IPS DF 6.9 (cell line): Measurements from ENCODE around the gene METTL17.

ENCODE experiments used
- DNase-seq: peaks from one replicate; pipeline ENCODE4 v3.0.0-alpha.2; 2013; ENCODE audit warnings: low read depth, low spot score
- H3K27ac ChIP-seq: one replicate; pipeline ENCODE4 v1.5.1; 2013; ENCODE audit warnings: low read length, control low read depth
- H3K27me3 ChIP-seq: 2 replicates; pipeline ENCODE4 v1.6.1; 2013; ENCODE audit warnings: mild to moderate bottlenecking, low read length; ENCODE audit not compliant: control insufficient read depth, insufficient read depth
- H3K36me3 ChIP-seq: 2 replicates; pipeline ENCODE4 v1.6.1; 2013; ENCODE audit warnings: low read length; ENCODE audit not compliant: control insufficient read depth, insufficient read depth
- H3K4me1 ChIP-seq: 2 replicates; pipeline ENCODE4 v1.6.1; 2013; ENCODE audit warnings: low read length; ENCODE audit not compliant: control insufficient read depth, insufficient read depth
- H3K4me3 ChIP-seq: 2 replicates; pipeline ENCODE4 v1.5.1; 2013; ENCODE audit warnings: mild to moderate bottlenecking, low read length
- H3K9me3 ChIP-seq: 2 replicates; pipeline ENCODE4 v1.6.1; 2013; ENCODE audit warnings: low read length, inconsistent platforms; ENCODE audit not compliant: control insufficient read depth, insufficient read depth
- WGBS: extraction: QIAGEN DNeasy Blood & Tissue Kit; methylation state at CpG from one replicate; pipeline ENCODE4 v1.1.7; 2013; ENCODE audit warnings: mixed read lengths, missing lambda C conversion rate; ENCODE audit not compliant: insufficient read length, insufficient coverage; 5-methylcytosine and 5-hydroxymethylcytosine counted together

The METTL17 gene

DNA sequence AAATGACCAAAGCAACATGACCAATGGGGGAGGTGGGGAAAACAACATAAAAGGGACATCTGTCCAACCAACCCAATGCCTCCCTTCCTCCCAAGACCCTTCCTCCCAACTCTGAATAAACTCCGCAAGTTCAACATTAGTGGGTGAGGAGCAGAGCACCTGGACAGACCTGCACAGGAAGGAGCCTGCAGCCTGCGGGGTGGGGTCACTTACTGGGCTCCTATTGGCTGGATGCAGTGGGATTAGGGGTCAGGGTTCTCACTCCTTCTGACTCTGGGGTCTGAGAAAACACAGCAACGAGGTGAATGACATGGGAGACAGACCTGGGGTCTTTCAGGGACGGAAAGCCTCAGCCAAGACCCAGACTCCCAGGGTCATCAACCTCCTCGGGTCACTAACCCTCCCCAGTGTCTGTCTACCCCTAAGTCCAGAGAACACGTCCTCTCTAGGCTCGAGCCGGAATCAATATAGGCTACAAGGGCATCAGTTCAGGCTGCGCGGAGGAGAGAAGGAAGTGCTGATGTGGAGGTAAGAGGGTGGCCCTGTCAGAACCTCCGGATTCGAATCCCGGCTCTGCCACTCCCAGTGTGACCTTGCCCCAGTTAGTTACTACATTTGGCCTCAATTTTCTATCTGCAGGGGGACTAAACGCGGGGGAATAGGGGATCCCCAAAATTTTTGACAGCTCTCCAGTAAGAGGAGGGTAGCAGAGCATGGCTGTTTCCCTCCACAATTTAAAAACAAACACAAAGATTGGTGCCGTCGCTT lies 34.2 kb downstream of the METTL17 start:
- Histone ChIP-seq H3K27ac (no peak overlapping the region), H3K27me3 (no peaks in the 10 kb centered on the region; the same call in 1 of the 2 replicates), H3K9me3 (no peaks in the 10 kb centered on the region), H3K4me1 (peaks cover 10% of the 10 kb centered on the region), H3K4me3 (peak overlapping the region; percentile 56; the same call in 1 of the 2 replicates), H3K36me3 (no peaks in the 10 kb centered on the region)
- DNase-seq = no peak
- WGBS = no CpG with 5 or more reads among the region's 17 CpGs

GRCh38 chr14:21024585-21025370 lies 35.0 kb downstream of the METTL17 start, which contains the start of gene NDRG2:
TSS of gene NDRG2 (minus strand) at chr14:21025061. CDS start at chr14:21023315, 1,746 bp downstream.
- no peak for DNase-seq
- H3K4me3 ChIP-seq = peak within 1 kb of the TSS; percentile 56; the same call in 1 of the 2 replicates

DNA sequence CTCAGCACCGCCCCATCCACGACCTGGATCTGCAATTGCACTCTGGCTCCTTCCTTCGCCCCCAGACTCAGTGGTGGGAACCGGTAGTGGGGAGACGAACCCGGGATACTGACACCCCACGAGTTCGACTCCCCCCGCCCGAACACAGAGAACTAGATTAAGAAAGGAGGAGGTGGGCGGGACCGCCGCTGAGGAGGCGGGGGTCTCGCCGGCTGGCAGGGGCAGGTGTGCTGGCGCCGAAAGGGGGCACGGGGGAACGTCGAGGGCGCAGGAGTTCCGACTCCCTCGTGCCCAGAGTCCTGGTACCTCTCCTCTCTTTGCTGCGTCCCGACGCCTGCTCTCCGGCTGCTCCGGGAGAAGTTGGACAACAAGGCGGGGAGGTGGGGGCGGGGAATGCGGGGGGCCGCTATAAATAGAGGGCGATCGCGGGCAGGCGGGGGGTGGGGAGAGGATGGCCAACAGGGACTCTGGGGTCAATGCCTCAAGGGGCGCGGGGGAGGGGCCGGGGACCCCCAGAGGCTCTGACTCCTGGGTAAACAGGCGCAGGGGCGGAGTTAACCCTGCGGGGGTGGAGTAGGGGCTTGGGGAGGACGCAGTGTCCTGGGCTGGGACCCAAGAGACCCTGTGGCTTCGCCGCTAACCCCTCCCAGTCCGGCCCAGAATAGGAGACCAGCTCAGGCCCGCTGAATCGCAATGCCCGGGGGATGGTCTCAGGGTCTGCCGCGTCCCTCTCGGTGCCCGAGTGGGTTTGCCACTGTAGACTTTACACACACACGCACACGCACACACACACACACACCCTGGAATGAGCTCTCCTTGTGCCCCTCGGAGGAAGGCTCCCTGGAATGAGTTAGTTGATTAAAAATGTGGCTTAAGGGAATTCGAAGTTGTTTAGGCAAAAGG lies 35.8 kb downstream of the METTL17 start:
- DNase-seq = no peak
- Histone ChIP-seq H3K9me3 (no peaks in the 10 kb centered on the region), H3K36me3 (no peaks in the 10 kb centered on the region), H3K27me3 (no peaks in the 10 kb centered on the region; the same call in 1 of the 2 replicates), H3K4me3 (peak overlapping the region; percentile 46; the same call in 1 of the 2 replicates), H3K27ac (no peak overlapping the region), H3K4me1 (peaks cover 10% of the 10 kb centered on the region)
- no CpG with 5 or more reads among the region's 58 CpGs for WGBS

More at GRCh38 chr14:21024585-21025370, 35.0 kb downstream of the METTL17 start, which contains the start of gene NDRG2:
- Histone ChIP-seq H3K9me3 (no peaks in the 10 kb centered on the region), H3K4me1 (peaks cover 10% of the 10 kb centered on the region), H3K36me3 (no peaks in the 10 kb centered on the region), H3K27ac (no peak within 1 kb of the TSS), H3K27me3 (no peaks in the 10 kb centered on the region; the same call in 1 of the 2 replicates)
- no CpG with 5 or more reads among the region's 72 CpGs for WGBS

- peaks cover 10% of the 10 kb centered on the region for H3K4me1 ChIP-seq
- no peak overlapping the region for H3K27ac ChIP-seq
- H3K36me3 ChIP-seq = no peaks in the 10 kb centered on the region
- H3K4me3 ChIP-seq = no peak overlapping the region; the same call in 1 of the 2 replicates
- WGBS = no CpG with 5 or more reads among the region's 7 CpGs
- H3K27me3 ChIP-seq = no peaks in the 10 kb centered on the region; the same call in 1 of the 2 replicates
- DNase-seq = no peak
- H3K9me3 ChIP-seq = no peaks in the 10 kb centered on the region
Observed at GRCh38 chr14:21026274-21026987, 36.7 kb downstream of the METTL17 start.

- no peak for DNase-seq
- Histone ChIP-seq H3K27ac (no peak overlapping the region), H3K36me3 (no peaks in the 10 kb centered on the region), H3K27me3 (no peaks in the 10 kb centered on the region; the same call in 1 of the 2 replicates), H3K4me3 (no peak overlapping the region), H3K9me3 (no peaks in the 10 kb centered on the region), H3K4me1 (peaks cover 10% of the 10 kb centered on the region)
- no CpG with 5 or more reads among the region's 3 CpGs for WGBS
Observed at GRCh38 chr14:21026988-21027315, 37.2 kb downstream of the METTL17 start.

GRCh38 chr14:21029917-21030316 lies 40.1 kb downstream of the METTL17 start, which contains the start of gene TPPP2:
TSS of gene TPPP2 (plus strand) at chr14:21030217. CDS start at chr14:21030582, 365 bp downstream.
- Histone ChIP-seq H3K4me1 (peaks cover 10% of the 10 kb centered on the region), H3K9me3 (no peaks in the 10 kb centered on the region), H3K36me3 (no peaks in the 10 kb centered on the region), H3K27ac (no peak within 1 kb of the TSS), H3K27me3 (no peaks in the 10 kb centered on the region), H3K4me3 (no peak within 1 kb of the TSS)
- no CpG with 5 or more reads among the region's 5 CpGs for WGBS
- DNase-seq = no peak

- no peak for DNase-seq
- WGBS = no CpG with 5 or more reads among the region's 12 CpGs
- H3K9me3 ChIP-seq = no peaks in the 10 kb centered on the region
- peaks cover 10% of the 10 kb centered on the region for H3K4me1 ChIP-seq
- H3K27me3 ChIP-seq = no peaks in the 10 kb centered on the region
- no peaks in the 10 kb centered on the region for H3K36me3 ChIP-seq
- H3K27ac ChIP-seq = no peak overlapping the region
- H3K4me3 ChIP-seq = no peak overlapping the region
Observed at GRCh38 chr14:21030531-21030930, 40.8 kb downstream of the METTL17 start.

GRCh38 chr14:21032326-21033132 lies 42.7 kb downstream of the METTL17 start:
- no peaks in the 10 kb centered on the region for H3K36me3 ChIP-seq
- no peaks in the 10 kb centered on the region for H3K27me3 ChIP-seq
- no peaks in the 10 kb centered on the region for H3K9me3 ChIP-seq
- no CpG with 5 or more reads among the region's 5 CpGs for WGBS
- DNase-seq = no peak
- H3K4me3 ChIP-seq = no peak overlapping the region
- H3K4me1 ChIP-seq = no peaks in the 10 kb centered on the region
- H3K27ac ChIP-seq = no peak overlapping the region

DNA sequence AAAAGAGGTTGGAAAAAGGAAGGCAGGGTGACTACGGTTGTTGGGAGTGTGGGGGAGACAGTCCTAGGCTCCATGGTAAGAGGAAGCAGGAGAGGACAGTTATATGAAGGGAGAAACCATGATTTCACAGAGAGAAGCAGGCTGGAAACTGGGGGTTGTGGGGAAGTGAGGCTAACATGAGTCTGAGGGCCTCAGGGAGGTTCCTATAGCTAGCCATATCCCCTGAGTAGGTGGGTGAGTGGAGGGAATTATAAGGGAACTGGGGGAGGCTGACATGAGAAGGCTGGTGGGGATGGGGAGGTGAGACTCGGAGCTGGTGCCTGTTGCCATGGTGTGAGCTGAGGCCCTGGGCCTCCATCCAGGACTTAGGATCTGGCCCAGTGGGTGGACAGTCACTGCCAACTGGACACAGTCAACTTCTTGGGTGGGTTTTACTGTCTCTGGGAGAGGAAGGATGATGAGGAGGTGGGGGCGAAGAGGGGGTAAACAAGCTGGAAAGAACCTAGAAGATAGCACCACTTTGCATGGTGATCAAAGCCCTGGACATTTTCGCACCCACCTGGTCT lies 43.4 kb downstream of the METTL17 start:
- no peaks in the 10 kb centered on the region for H3K9me3 ChIP-seq
- no peaks in the 10 kb centered on the region for H3K36me3 ChIP-seq
- WGBS = no CpG with 5 or more reads among the region's 4 CpGs
- no peaks in the 10 kb centered on the region for H3K4me1 ChIP-seq
- DNase-seq = no peak
- no peak overlapping the region for H3K4me3 ChIP-seq
- no peak overlapping the region for H3K27ac ChIP-seq
- no peaks in the 10 kb centered on the region for H3K27me3 ChIP-seq
